ENCODE data around the gene FUT8.

DNA sequence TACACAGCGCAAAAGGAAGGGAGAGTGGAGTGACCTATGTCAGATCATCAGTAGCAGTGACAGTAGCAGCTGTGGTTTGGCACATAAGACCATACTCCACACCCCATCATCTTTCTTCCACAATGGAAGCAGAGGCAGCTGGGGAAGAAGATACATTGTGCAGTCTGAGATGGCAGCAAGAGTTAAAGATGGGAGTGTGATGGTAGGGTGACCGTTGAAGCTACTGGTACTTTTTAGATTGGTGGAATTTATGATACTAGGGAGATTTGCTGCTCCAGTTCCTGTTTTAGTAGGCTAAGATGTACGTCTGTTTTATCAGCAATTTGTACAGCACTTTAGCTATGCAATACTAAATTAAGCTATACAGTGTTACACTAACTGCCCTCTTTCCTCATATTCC lies 291.0 kb downstream of the FUT8 start:
- TF ChIP-seq ZNF274 (IDR thresholded peaks at IDR 0.05; ENCODE audit: low read depth, low read length) (no peak), YY1 (IDR thresholded peaks at IDR 0.05; ENCODE audit: insufficient read depth, insufficient read length) (no peak), SUZ12 (IDR thresholded peaks at IDR 0.05; ENCODE audit: extremely low read depth, insufficient read depth, insufficient read length) (no peak)
